HL-60/S4 treated with phorbol 12-myristate 13-acetate at 8.2 ng/mL for 4 days and 3 days (cell line): ENCODE measurements around the gene GCC1.
"Not testable (repeated sequence)": the region's sequence is repeated elsewhere in the genome, so short reads cannot be mapped to it uniquely, and the experiment has no call there.

ENCODE experiments used
- in situ Hi-C: fragments of 300-500 bp; cut with MboI; formaldehyde crosslinking; loops from 2 replicates; pipeline ENCODE4 v1.15.0; 2022; ENCODE audit warnings: low sequenced_read_pairs

The GCC1 gene

GRCh38 chr7:127540461-127540860 lies 44.9 kb downstream of the GCC1 start:
- in situ Hi-C loops = not testable (repeated sequence)

GRCh38 chr7:127539116-127539515 lies 46.3 kb downstream of the GCC1 start:
- in situ Hi-C loops = no loop called here

GRCh38 chr7:127536741-127537140 lies 48.7 kb downstream of the GCC1 start:
- in situ Hi-C loops = no loop called here

GRCh38 chr7:127536394-127536691 lies 49.1 kb downstream of the GCC1 start:
- in situ Hi-C loops = no loop called here

- in situ Hi-C loops = no loop called here
Observed at GRCh38 chr7:127535546-127536393, 49.6 kb downstream of the GCC1 start.

- in situ Hi-C loops = no loop called here
Observed at GRCh38 chr7:127534636-127535035, 50.8 kb downstream of the GCC1 start.

GRCh38 chr7:127532736-127533135 lies 52.7 kb downstream of the GCC1 start:
- in situ Hi-C loops = no loop called here

GRCh38 chr7:127532151-127532550 lies 53.2 kb downstream of the GCC1 start:
- in situ Hi-C loops = no loop called here
